DND-41 (cell line): ENCODE measurements around the gene PTPRJ.

Experiments used
- ATAC-seq: fragments of 200-7000 bp; cut with Tn5 transposase; 3 replicates; pipeline ENCODE4 v1.9.1; 2021; ENCODE audit warnings: low read depth; ENCODE audit not compliant: insufficient read depth
- DNase-seq: peaks from one replicate; pipeline ENCODE4 v3.0.0-alpha.2; 2020
- H2AFZ ChIP-seq: 2 replicates; pipeline ENCODE4 v1.6.0; 2012; ENCODE audit warnings: low read depth, low read length
- H3K27ac ChIP-seq: 2 replicates; pipeline ENCODE4 v1.5.1; 2012; ENCODE audit warnings: low read length, inconsistent platforms
- H3K27me3 ChIP-seq: fragments of 200-600 bp; sonication (generic); 2 replicates; pipeline ENCODE4 v1.6.0; 2012; ENCODE audit warnings: low read length, mild to moderate bottlenecking, inconsistent platforms; ENCODE audit not compliant: insufficient read depth, poor library complexity
- H3K36me3 ChIP-seq: 2 replicates; pipeline ENCODE4 v1.5.1; 2012; ENCODE audit warnings: low read length, inconsistent platforms; ENCODE audit not compliant: insufficient read depth
- H3K4me1 ChIP-seq: 2 replicates; pipeline ENCODE4 v1.5.1; 2012; ENCODE audit warnings: mild to moderate bottlenecking, low read length; ENCODE audit not compliant: insufficient read depth
- H3K4me2 ChIP-seq: 2 replicates; pipeline ENCODE4 v1.6.0; 2012; ENCODE audit warnings: mild to moderate bottlenecking, moderate library complexity, low read length, inconsistent platforms; ENCODE audit not compliant: insufficient read depth
- H3K4me3 ChIP-seq, 2 experiments: fragments of 200-600 bp in 1 of 2; shearing (Covaris generic) in 1 of 2; 2 replicates each; pipeline ENCODE4 v1.5.1; 2012 to 2016; ENCODE audit warnings: inconsistent platforms in 2 of 2, low read length in 2 of 2, mild to moderate bottlenecking in 2 of 2, low read depth in 1 of 2, moderate library complexity in 1 of 2
- H3K79me2 ChIP-seq: 2 replicates; pipeline ENCODE4 v1.6.0; 2012; ENCODE audit warnings: low read length, inconsistent platforms; ENCODE audit not compliant: insufficient read depth
- H3K9ac ChIP-seq: 2 replicates; pipeline ENCODE4 v1.6.0; 2012; ENCODE audit warnings: low read depth, mild to moderate bottlenecking, inconsistent platforms, low read length, moderate library complexity
- H3K9me3 ChIP-seq: 2 replicates; pipeline ENCODE4 v1.5.1; 2012; ENCODE audit warnings: low read length, moderate library complexity, mild to moderate bottlenecking, inconsistent platforms; ENCODE audit not compliant: insufficient read depth, severe bottlenecking
- H4K20me1 ChIP-seq: 2 replicates; pipeline ENCODE4 v1.6.0; 2012; ENCODE audit warnings: low read length; ENCODE audit not compliant: insufficient read depth
- CTCF ChIP-seq: IDR thresholded peaks from 2 replicates; pipeline ENCODE4 v1.5.1; 2012; ENCODE audit warnings: borderline replicate concordance, low read length, moderate library complexity, mild to moderate bottlenecking; ENCODE audit not compliant: poor library complexity, severe bottlenecking; ENCODE audit errors: extremely low read depth
- EZH2 ChIP-seq: IDR thresholded peaks from 3 replicates; pipeline ENCODE4 v1.6.1; 2012; ENCODE audit warnings: borderline replicate concordance, low read depth, mild to moderate bottlenecking, moderate library complexity, low read length, inconsistent platforms; ENCODE audit not compliant: severe bottlenecking

PTPRJ gene

GRCh38 chr11:48088682-48089050 is 108.3 kb downstream of the PTPRJ start:
- DNase-seq (no peak), ATAC-seq (no peak)
- no peaks in the 10 kb centered on the region for H3K27me3 ChIP-seq
- H3K79me2 ChIP-seq: no peaks in the 10 kb centered on the region
- H3K4me2 ChIP-seq: no peak overlapping the region
- no peaks in the 10 kb centered on the region for H4K20me1 ChIP-seq
- TF ChIP-seq EZH2 (no peak), CTCF (no peak)
- no peak overlapping the region for H3K27ac ChIP-seq
- no peak overlapping the region for H3K9ac ChIP-seq
- no peaks in the 10 kb centered on the region for H3K4me1 ChIP-seq
- no peak overlapping the region for H2AFZ ChIP-seq
- no peaks in the 10 kb centered on the region for H3K9me3 ChIP-seq
- H3K4me3 ChIP-seq: no peak overlapping the region
- no peaks in the 10 kb centered on the region for H3K36me3 ChIP-seq

GRCh38 chr11:48090174-48090573 is 109.8 kb downstream of the PTPRJ start:
- H3K4me2 ChIP-seq: no peak overlapping the region

GRCh38 chr11:48091426-48092102 is 111.2 kb downstream of the PTPRJ start:
- no peak overlapping the region for H3K9ac ChIP-seq
- ATAC-seq (no peak), DNase-seq (no peak)
- no peaks in the 10 kb centered on the region for H4K20me1 ChIP-seq
- H3K9me3 ChIP-seq: no peaks in the 10 kb centered on the region
- H3K79me2 ChIP-seq: no peaks in the 10 kb centered on the region
- H3K27me3 ChIP-seq: no peaks in the 10 kb centered on the region
- no peak for TF ChIP-seq EZH2
- no peak for TF ChIP-seq CTCF
- no peak overlapping the region for H3K27ac ChIP-seq
- no peak overlapping the region for H2AFZ ChIP-seq
- H3K36me3 ChIP-seq: no peaks in the 10 kb centered on the region
- no peak overlapping the region for H3K4me2 ChIP-seq
- H3K4me1 ChIP-seq: no peaks in the 10 kb centered on the region
- no peak overlapping the region for H3K4me3 ChIP-seq

More at GRCh38 chr11:48090174-48090573, 109.8 kb downstream of the PTPRJ start:
- Histone ChIP-seq H2AFZ (no peak overlapping the region), H3K9ac (no peak overlapping the region), H3K79me2 (no peaks in the 10 kb centered on the region), H3K27me3 (no peaks in the 10 kb centered on the region), H3K4me3 (no peak overlapping the region), H3K36me3 (no peaks in the 10 kb centered on the region), H3K9me3 (no peaks in the 10 kb centered on the region), H3K27ac (no peak overlapping the region), H3K4me1 (no peaks in the 10 kb centered on the region), H4K20me1 (no peaks in the 10 kb centered on the region)
- TF ChIP-seq EZH2: no peak
- no peak for TF ChIP-seq CTCF
- DNase-seq: no peak
- ATAC-seq: no peak

- H3K9me3 ChIP-seq: no peaks in the 10 kb centered on the region
- H3K79me2 ChIP-seq: no peaks in the 10 kb centered on the region
- DNase-seq (no peak), ATAC-seq (no peak)
- no peaks in the 10 kb centered on the region for H4K20me1 ChIP-seq
- no peaks in the 10 kb centered on the region for H3K4me1 ChIP-seq
- no peaks in the 10 kb centered on the region for H3K27me3 ChIP-seq
- H3K4me2 ChIP-seq: no peak overlapping the region
- H3K36me3 ChIP-seq: no peaks in the 10 kb centered on the region
- H3K4me3 ChIP-seq: no peak overlapping the region
- TF ChIP-seq CTCF: no peak
- no peak for TF ChIP-seq EZH2
- H3K9ac ChIP-seq: no peak overlapping the region
- no peak overlapping the region for H2AFZ ChIP-seq
- H3K27ac ChIP-seq: no peak overlapping the region
Measured at GRCh38 chr11:48093323-48093722, 113.0 kb downstream of the PTPRJ start.
